H1 (cell line): Measurements from ENCODE around the gene VIT. TPM values are rescaled to one million over a fixed set of nuclear protein-coding genes. Genes with fewer than 3 reads are reported as not detected.
A peak's percentile ranks its signal among the peaks of the same experiment; 100 is the strongest.

Source experiments
- CTCF ChIA-PET: fragments of 300-600 bp; sonication (Branson Sonifier 250); formaldehyde crosslinking; loops from one replicate; lab custom pipeline; 2021; ENCODE audit not compliant: partially characterized antibody; lab: Charles Lee
- POLR2A ChIA-PET: fragments of 300-600 bp; sonication (Branson Sonifier 250); formaldehyde crosslinking; loops from one replicate; lab custom pipeline; 2021; ENCODE audit warnings: inconsistent platforms; ENCODE audit not compliant: partially characterized antibody; lab: Charles Lee
- DNase-seq, 2 experiments: peaks; one replicate each; pipeline versions ENCODE4 v3.0.0 to v3.0.0-alpha.2; 2010 to 2022; ENCODE audit warnings: low spot score in 2 of 2, low read depth in 1 of 2, mixed read lengths in 1 of 2
- FAIRE-seq: peaks from 2 replicates; lab custom pipeline; 2011; peaks lifted over from hg19 to GRCh38; lab: Jason Lieb, UNC
- H2AFZ ChIP-seq: 2 replicates; pipeline ENCODE4 v1.8.1; 2012; ENCODE audit warnings: low read length, inconsistent platforms
- H2AK5ac ChIP-seq: 2 replicates; pipeline ENCODE4 v1.6.1; 2013; ENCODE audit warnings: low read depth, low read length
- H2BK120ac ChIP-seq: replicated peaks from 2 replicates; pipeline ENCODE3; 2013; ENCODE audit warnings: low read depth, low read length, inconsistent platforms
- H2BK12ac ChIP-seq: 2 replicates; pipeline ENCODE4 v1.6.1; 2013; ENCODE audit warnings: low read depth, low read length
- H2BK15ac ChIP-seq: 2 replicates; pipeline ENCODE4 v1.6.1; 2013; ENCODE audit warnings: low read length
- H2BK20ac ChIP-seq: 2 replicates; pipeline ENCODE4 v1.6.1; 2013; ENCODE audit warnings: low read length
- H2BK5ac ChIP-seq: 2 replicates; pipeline ENCODE4 v1.6.1; 2013; ENCODE audit warnings: low read depth, low read length
- H3K14ac ChIP-seq: 2 replicates; pipeline ENCODE4 v1.6.1; 2013; ENCODE audit warnings: inconsistent platforms; ENCODE audit not compliant: insufficient read length
- H3K18ac ChIP-seq: 2 replicates; pipeline ENCODE4 v1.6.1; 2013; ENCODE audit warnings: low read length; ENCODE audit errors: extremely low read depth
- H3K23ac ChIP-seq: 2 replicates; pipeline ENCODE4 v1.6.1; 2013; ENCODE audit warnings: inconsistent platforms; ENCODE audit not compliant: insufficient read length
- H3K23me2 ChIP-seq: 2 replicates; pipeline ENCODE4 v1.6.1; 2013; ENCODE audit warnings: low read depth, low read length
- H3K27ac ChIP-seq: 2 replicates; pipeline ENCODE4 v1.6.1; 2011; ENCODE audit warnings: low read depth, low read length, inconsistent platforms
- H3K27me3 ChIP-seq, 4 experiments: replicated peaks in 1 of 4; 1 replicate in 1 of 4; 2 replicates in 3 of 4; pipeline versions ENCODE4 v1.6.1 to v1.8.1; 2011 to 2013; ENCODE audit warnings: low read length in 3 of 4, mild to moderate bottlenecking in 3 of 4, inconsistent platforms in 2 of 4, mixed read lengths in 2 of 4, moderate library complexity in 1 of 4; ENCODE audit not compliant: control insufficient read depth in 3 of 4, insufficient read depth in 3 of 4; ENCODE audit errors: extremely low read depth in 1 of 4
- H3K36me3 ChIP-seq, 4 experiments: 2 replicates each; pipeline versions ENCODE4 v1.6.1 to v1.8.1; 2011 to 2013; ENCODE audit warnings: mild to moderate bottlenecking in 4 of 4, low read length in 3 of 4, moderate library complexity in 2 of 4, control low read depth in 1 of 4, inconsistent platforms in 1 of 4; ENCODE audit not compliant: insufficient read depth in 4 of 4, control insufficient read depth in 2 of 4
- H3K4ac ChIP-seq: replicated peaks from 2 replicates; pipeline ENCODE3; 2013; ENCODE audit warnings: low read length, low read depth, mixed read lengths, inconsistent platforms; ENCODE audit not compliant: insufficient read length
- H3K4me1 ChIP-seq, 4 experiments: replicated peaks in 1 of 4; 1 replicate in 1 of 4; 2 replicates in 3 of 4; pipeline versions ENCODE4 v1.6.1 to v1.8.1; 2011 to 2013; ENCODE audit warnings: low read length in 3 of 4, inconsistent platforms in 2 of 4, mixed read lengths in 1 of 4; ENCODE audit not compliant: insufficient read depth in 4 of 4, control insufficient read depth in 3 of 4
- H3K4me2 ChIP-seq, 2 experiments: 2 replicates each; pipeline versions ENCODE4 v1.6.1 to v1.8.1; 2011 to 2013; ENCODE audit warnings: low read depth in 2 of 2, low read length in 2 of 2, control low read depth in 1 of 2, inconsistent platforms in 1 of 2, mild to moderate bottlenecking in 1 of 2; ENCODE audit not compliant: insufficient read depth in 1 of 2
- H3K4me3 ChIP-seq, 4 experiments: fragments of 200-600, 300-600 bp in 1 of 4; sonication (generic), shearing (Covaris generic), sonication (Bioruptor Twin) in 1 of 4; 2 replicates each; pipeline versions ENCODE4 v1.5.1 to v1.8.1; 2011 to 2016; ENCODE audit warnings: low read length in 4 of 4, low read depth in 3 of 4, control low read depth in 2 of 4, inconsistent platforms in 2 of 4, mild to moderate bottlenecking in 2 of 4, mixed read lengths in 1 of 4, moderate library complexity in 1 of 4; ENCODE audit not compliant: insufficient read depth in 2 of 4; ENCODE audit errors: extremely low read depth in 1 of 4
- H3K56ac ChIP-seq: replicated peaks from 2 replicates; pipeline ENCODE3; 2013; ENCODE audit warnings: low read depth, mild to moderate bottlenecking, mixed read lengths, low read length, inconsistent platforms; ENCODE audit not compliant: insufficient read length
- H3K79me1 ChIP-seq: 2 replicates; pipeline ENCODE4 v1.6.1; 2013; ENCODE audit warnings: low read depth, low read length, control low read depth
- H3K79me2 ChIP-seq, 2 experiments: 2 replicates each; pipeline versions ENCODE4 v1.6.1 to v1.8.1; 2012 to 2013; ENCODE audit warnings: low read length in 2 of 2, mild to moderate bottlenecking in 2 of 2, inconsistent platforms in 1 of 2; ENCODE audit not compliant: insufficient read depth in 2 of 2, control insufficient read depth in 1 of 2
- H3K9ac ChIP-seq, 4 experiments: replicated peaks in 1 of 4; 1 replicate in 1 of 4; 2 replicates in 3 of 4; pipeline versions ENCODE4 v1.6.1 to v1.8.1; 2011 to 2013; ENCODE audit warnings: low read depth in 3 of 4, low read length in 3 of 4, control low read depth in 2 of 4, mild to moderate bottlenecking in 2 of 4, moderate library complexity in 2 of 4, inconsistent platforms in 1 of 4; ENCODE audit errors: extremely low read depth in 1 of 4
- H3K9me3 ChIP-seq, 2 experiments: 2 replicates each; pipeline versions ENCODE4 v1.6.1 to v1.8.1; 2012 to 2013; ENCODE audit warnings: mild to moderate bottlenecking in 2 of 2, moderate library complexity in 2 of 2, control low read depth in 1 of 2, inconsistent platforms in 1 of 2, low read depth in 1 of 2, low read length in 1 of 2, mixed read lengths in 1 of 2; ENCODE audit not compliant: insufficient read depth in 2 of 2
- H4K20me1 ChIP-seq, 2 experiments: replicated peaks in 1 of 2; 2 replicates each; pipeline versions ENCODE3 to v1.8.1; 2011 to 2013; ENCODE audit warnings: inconsistent platforms in 2 of 2, low read length in 2 of 2, mild to moderate bottlenecking in 1 of 2; ENCODE audit not compliant: insufficient read depth in 2 of 2, control insufficient read depth in 1 of 2
- H4K5ac ChIP-seq: 2 replicates; pipeline ENCODE4 v1.6.1; 2013; ENCODE audit warnings: low read length, low read depth, mixed read lengths, inconsistent platforms; ENCODE audit not compliant: insufficient read length
- H4K8ac ChIP-seq: 2 replicates; pipeline ENCODE4 v1.8.0; 2013; ENCODE audit warnings: mild to moderate bottlenecking, moderate library complexity, low read length, inconsistent platforms; ENCODE audit not compliant: insufficient read depth; ENCODE audit errors: extremely low read depth
- H4K91ac ChIP-seq: replicated peaks from 2 replicates; pipeline ENCODE3; 2013; ENCODE audit warnings: low read length, mixed read lengths, inconsistent platforms; ENCODE audit not compliant: insufficient read length
- JUND ChIP-seq: IDR thresholded peaks from 2 replicates; pipeline ENCODE4 v1.6.1; 2011; ENCODE audit warnings: mild to moderate bottlenecking, improper control_type of control experiment, low read length
- RAD21 ChIP-seq, 2 experiments: IDR thresholded peaks in 1 of 2; conservative IDR thresholded peaks in 1 of 2; 2 replicates each; pipeline ENCODE4 v1.6.1; 2011; ENCODE audit warnings: low read depth in 2 of 2, low read length in 2 of 2, improper control_type of control experiment in 1 of 2, inconsistent platforms in 1 of 2, mild to moderate bottlenecking in 1 of 2, moderate library complexity in 1 of 2
- WGBS, 2 experiments: shearing (Covaris generic) in 1 of 2; methylation state at CpG; one replicate each; pipeline versions ENCODE4 v1.1.6 to v1.1.7; 2013 to 2015; ENCODE audit warnings: low lambda C conversion rate in 2 of 2, mixed read lengths in 2 of 2, inconsistent platforms in 1 of 2, low coverage in 1 of 2, missing lambda C conversion rate in 1 of 2; ENCODE audit not compliant: insufficient replicate concordance in 2 of 2, insufficient coverage in 1 of 2, insufficient read length in 1 of 2; ENCODE audit errors: extremely low coverage in 1 of 2, missing lambda C conversion rate in 1 of 2; 5-methylcytosine and 5-hydroxymethylcytosine counted together
- polyA plus RNA-seq, 7 experiments: library from polyadenylated mRNA; depleted of rRNA in 3 of 7; stranded (reverse) in 5 of 7; unstranded in 2 of 7; fragments of >200 nt in 5 of 7; fragments of 200-250 nt in 2 of 7; gene quantifications; 1 replicate in 5 of 7; 2 replicates in 1 of 7; 4 replicates in 1 of 7; pipeline versions ENCODE4 v1.2.1 to v1.2.3, GENCODE V29; 2011 to 2013; ENCODE audit warnings: missing spikeins in 2 of 7, mixed read lengths in 2 of 7
- total RNA-seq: library from RNA; stranded (reverse); fragmentation: NEBNext Ultra II Directional; extraction: Animal tissue kit (Norgen Biotek cat#: 25700); gene quantifications from 2 replicates; pipeline ENCODE4 v1.2.1, GENCODE V29; 2021

Gene VIT
- total and polyA plus RNA-seq, 2 of the 8 experiments (the other 6 are each of a cell fraction or from before 2014, with no cell fraction given), result 0.03 TPM; not detected in 1

GRCh38 chr2:36650031-36650829 lies 46.3 kb upstream of the VIT start:
- no peak for FAIRE-seq
- H4K20me1 ChIP-seq, result no peaks in the 10 kb centered on the region
- H3K14ac ChIP-seq, result no peak overlapping the region
- no peak overlapping the region for H4K5ac ChIP-seq
- no peak overlapping the region for H3K18ac ChIP-seq
- no peak overlapping the region for H2BK12ac ChIP-seq
- no peak overlapping the region for H3K4ac ChIP-seq
- H4K91ac ChIP-seq, result no peak overlapping the region
- no peak overlapping the region for H3K27ac ChIP-seq
- H3K79me2 ChIP-seq, result no peaks in the 10 kb centered on the region
- H3K56ac ChIP-seq, result no peak overlapping the region
- no peaks in the 10 kb centered on the region for H3K79me1 ChIP-seq
- POLR2A ChIA-PET, result interaction anchor here (0.6 to 1.3 kb wide), 2 partner anchors 55 to 150 kb away, joined by 3 to 4 read pairs; no protein-coding TSS in a partner anchor
- no peak for DNase-seq
- H2BK15ac ChIP-seq, result no peak overlapping the region
- TF ChIP-seq RAD21 (IDR thresholded peaks at IDR 0.05 in 1 of 2, conservative IDR thresholded peaks at IDR 0.05 in 1 of 2; ENCODE audit: low read depth in 2 of 2, low read length in 2 of 2) (no peak), JUND (peak; percentile 71; the same call in 1 of the 2 replicates)
- no peak overlapping the region for H3K4me2 ChIP-seq
- no peak overlapping the region for H4K8ac ChIP-seq
- no peak overlapping the region for H2BK20ac ChIP-seq
- H2BK5ac ChIP-seq, result no peak overlapping the region
- H3K9ac ChIP-seq, result no peak overlapping the region
- H2AFZ ChIP-seq, result peak overlapping the region; percentile 40; the same call in 1 of the 2 replicates
- no peaks in the 10 kb centered on the region for H3K23me2 ChIP-seq
- CTCF ChIA-PET, result interaction anchor here (0.6 to 1.4 kb wide), 11 partner anchors 9 to 775 kb away, joined by 3 to 5 read pairs (median 3); no protein-coding TSS in a partner anchor
- H3K4me1 ChIP-seq, result no peaks in the 10 kb centered on the region
- H2BK120ac ChIP-seq, result no peak overlapping the region
- H3K27me3 ChIP-seq, result no peaks in the 10 kb centered on the region
- H3K36me3 ChIP-seq, result no peaks in the 10 kb centered on the region
- WGBS, 2 experiments, result 77% methylated on average over 4 of the region's 4 CpGs; no CpG with 5 or more reads in 1 of the 2 experiments
- no peaks in the 10 kb centered on the region for H3K9me3 ChIP-seq
- no peak overlapping the region for H2AK5ac ChIP-seq
- no peak overlapping the region for H3K23ac ChIP-seq
- no peak overlapping the region for H3K4me3 ChIP-seq
